HepG2 (cell line): ENCODE results near the gene ATP2A2. TPM values are rescaled to one million over a fixed set of nuclear protein-coding genes. Genes with fewer than 3 reads are reported as not detected.

Experiments
- CENPBD1 ChIP-seq: sonication (generic); formaldehyde crosslinking; IDR thresholded peaks from 2 replicates; pipeline ENCODE4 v1.8.0; 2022; ENCODE audit warnings: missing genetic modification reagents, low read depth, mild to moderate bottlenecking, borderline replicate concordance
- CSRNP2 ChIP-seq: sonication (generic); formaldehyde crosslinking; conservative IDR thresholded peaks from 2 replicates; pipeline ENCODE4 v1.8.0; 2022; ENCODE audit warnings: low read depth, missing genetic modification reagents
- DNMT3B ChIP-seq: conservative IDR thresholded peaks from 2 replicates; pipeline ENCODE4 v1.6.1; 2016; ENCODE audit warnings: missing biosample characterization, control low read depth
- E2F2 ChIP-seq: sonication (generic); formaldehyde crosslinking; IDR thresholded peaks from 2 replicates; pipeline ENCODE4 v1.4.0; 2020; ENCODE audit warnings: missing genetic modification reagents, borderline replicate concordance
- FOXP4 ChIP-seq: sonication (generic); formaldehyde crosslinking; IDR thresholded peaks from 2 replicates; pipeline ENCODE4 v1.4.0; 2020; ENCODE audit warnings: missing genetic modification reagents
- JDP2 ChIP-seq: sonication (generic); formaldehyde crosslinking; IDR thresholded peaks from 2 replicates; pipeline ENCODE4 v1.8.1; 2022; ENCODE audit warnings: missing genetic modification reagents, borderline replicate concordance
- KAT8 ChIP-seq: IDR thresholded peaks from 2 replicates; pipeline ENCODE4 v1.6.1; 2016; ENCODE audit warnings: missing genetic modification reagents, missing compliant biosample characterization
- KDM3A ChIP-seq: IDR thresholded peaks from 2 replicates; pipeline ENCODE4 v1.6.1; 2018; ENCODE audit warnings: low read depth, missing compliant biosample characterization
- MBNL3 ChIP-seq: fragments of 250-450 bp; sonication (Bioruptor Pico); conservative IDR thresholded peaks from 2 replicates; pipeline ENCODE4 v1.8.0; 2022; ENCODE audit warnings: mild to moderate bottlenecking, inconsistent platforms
- PLRG1 ChIP-seq: fragments of 450-650 bp; conservative IDR thresholded peaks from 2 replicates; pipeline ENCODE4 v1.6.1; 2016
- SAP130 ChIP-seq: IDR thresholded peaks from 2 replicates; pipeline ENCODE4 v1.6.1; 2016; ENCODE audit warnings: low read depth
- SMAD1 ChIP-seq: sonication (generic); formaldehyde crosslinking; IDR thresholded peaks from 2 replicates; pipeline ENCODE4 v1.4.0; 2020; ENCODE audit warnings: missing genetic modification reagents, low read depth, mild to moderate bottlenecking, borderline replicate concordance
- TGIF2 ChIP-seq: IDR thresholded peaks from 2 replicates; pipeline ENCODE4 v1.6.1; 2016; ENCODE audit warnings: control low read depth, missing compliant biosample characterization
- ZBTB14 ChIP-seq: sonication (generic); formaldehyde crosslinking; IDR thresholded peaks from 2 replicates; pipeline ENCODE4 v1.4.0; 2020; ENCODE audit warnings: missing genetic modification reagents
- ZBTB21 ChIP-seq: sonication (generic); formaldehyde crosslinking; IDR thresholded peaks from 2 replicates; pipeline ENCODE4 v1.4.0; 2020; ENCODE audit warnings: missing genetic modification reagents
- ZFP1 ChIP-seq: IDR thresholded peaks from 2 replicates; pipeline ENCODE4 v1.6.1; 2016
- ZFY ChIP-seq: sonication (generic); formaldehyde crosslinking; IDR thresholded peaks from 2 replicates; pipeline ENCODE4 v1.4.0; 2020; ENCODE audit warnings: missing genetic modification reagents
- ZIK1 ChIP-seq: sonication (generic); formaldehyde crosslinking; IDR thresholded peaks from 2 replicates; pipeline ENCODE4 v1.5.0; 2020; ENCODE audit warnings: mild to moderate bottlenecking, low read depth, missing genetic modification reagents, borderline replicate concordance
- ZMAT3 ChIP-seq: sonication (generic); formaldehyde crosslinking; conservative IDR thresholded peaks from 2 replicates; pipeline ENCODE4 v1.7.0; 2021; ENCODE audit warnings: missing genetic modification reagents
- ZNF317 ChIP-seq: sonication (generic); formaldehyde crosslinking; IDR thresholded peaks from 2 replicates; pipeline ENCODE4 v1.5.0; 2020; ENCODE audit warnings: mild to moderate bottlenecking, missing genetic modification reagents
- ZNF576 ChIP-seq: sonication (generic); formaldehyde crosslinking; IDR thresholded peaks from 2 replicates; pipeline ENCODE4 v1.4.0; 2020; ENCODE audit warnings: mild to moderate bottlenecking, missing genetic modification reagents
- ZNF639 ChIP-seq: conservative IDR thresholded peaks from 2 replicates; pipeline ENCODE4 v1.6.1; 2018; ENCODE audit warnings: missing genetic modification reagents
- ZNF7 ChIP-seq: IDR thresholded peaks from 2 replicates; pipeline ENCODE4 v1.6.1; 2016; ENCODE audit warnings: missing biosample characterization, missing genetic modification reagents
- ZNF790 ChIP-seq: sonication (generic); formaldehyde crosslinking; IDR thresholded peaks from 2 replicates; pipeline ENCODE4 v1.8.0; 2022; ENCODE audit warnings: missing genetic modification reagents, mild to moderate bottlenecking, borderline replicate concordance
- ZSCAN12 ChIP-seq: sonication (generic); formaldehyde crosslinking; IDR thresholded peaks from 2 replicates; pipeline ENCODE4 v1.9.0; 2021; ENCODE audit warnings: mild to moderate bottlenecking, missing genetic modification reagents
- polyA plus RNA-seq, 8 experiments: library from polyadenylated mRNA; depleted of rRNA in 3 of 8; stranded (reverse) in 7 of 8; unstranded in 1 of 8; fragments of >200 nt; fragmentation: Illumina TruSeq in 4 of 8; extraction: Trizol in 4 of 8; gene quantifications; 2 replicates each; pipeline versions ENCODE4 v1.2.1 to v1.2.3, GENCODE V29; 2011 to 2016; ENCODE audit warnings: low read depth in 4 of 8, missing spikeins in 1 of 8, mixed read lengths in 1 of 8; ENCODE audit not compliant: insufficient read depth in 1 of 8
- total RNA-seq, 5 experiments: library from RNA; depleted of rRNA; stranded (reverse); fragments of >200 nt; fragmentation: Illumina TruSeq; extraction: Trizol; gene quantifications; 2 replicates each; pipeline ENCODE4 v1.2.3, GENCODE V29; 2016; ENCODE audit warnings: low read depth in 1 of 5

ATP2A2 gene
- total and polyA plus RNA-seq, 2 of the 13 experiments (the other 11 are each of a cell fraction or from before 2014, with no cell fraction given): 35.4 to 85.5 TPM

GRCh38 chr12:110280392-110280778, 662 bp upstream of the ATP2A2 start (continued):
- no peak for TF ChIP-seq CSRNP2 (CRISPR knock-in tag)
- no peak for TF ChIP-seq MBNL3 (CRISPR knock-in tag)
- TF ChIP-seq DNMT3B (CRISPR knock-in tag): 0 out of 2 replicates have a peak, but pooled peaks have one; percentile 16
- no peak for TF ChIP-seq ZMAT3
- TF ChIP-seq PLRG1: no peak
- no peak for TF ChIP-seq CENPBD1 (CRISPR knock-in tag)
- no peak for TF ChIP-seq KAT8 (CRISPR knock-in tag)
- TF ChIP-seq ZNF790: peak; percentile 3; the same call in 1 of the 2 replicates
- no peak for TF ChIP-seq ZNF576
- TF ChIP-seq ZFY (CRISPR knock-in tag): no peak
- TF ChIP-seq FOXP4 (CRISPR knock-in tag): no peak
- no peak for TF ChIP-seq ZIK1
- TF ChIP-seq ZSCAN12 (CRISPR knock-in tag): no peak
- TF ChIP-seq ZFP1 (CRISPR knock-in tag): no peak
- TF ChIP-seq JDP2 (CRISPR knock-in tag): no peak
- TF ChIP-seq ZBTB14 (CRISPR knock-in tag): no peak
- TF ChIP-seq E2F2 (CRISPR knock-in tag): no peak
- 0 out of 2 replicates have a peak, but pooled peaks have one; percentile 6 for TF ChIP-seq ZNF639 (CRISPR knock-in tag)
- TF ChIP-seq ZBTB21: no peak
- no peak for TF ChIP-seq ZNF317 (CRISPR knock-in tag)
- peak; percentile 20; the same call in 1 of the 2 replicates for TF ChIP-seq SMAD1
- TF ChIP-seq ZNF7: no peak
- 0 out of 2 replicates have a peak, but pooled peaks have one; percentile 2 for TF ChIP-seq SAP130 (CRISPR knock-in tag)
- TF ChIP-seq KDM3A (CRISPR knock-in tag): no peak
- no peak for TF ChIP-seq TGIF2 (CRISPR knock-in tag)
